OCI-LY1 (cell line): Measurements from ENCODE around the gene MCUB.

ENCODE experiments used
- H2AFZ ChIP-seq: fragments of 200-600 bp; sonication (generic), shearing (Covaris generic); 2 replicates; pipeline ENCODE4 v1.6.0; 2014; ENCODE audit warnings: antibody characterized with exemption, mild to moderate bottlenecking, low read length
- H3F3A ChIP-seq: fragments of 200-600 bp; sonication (generic), shearing (Covaris generic); 2 replicates; pipeline ENCODE4 v1.6.0; 2014; ENCODE audit warnings: mild to moderate bottlenecking, antibody characterized with exemption, low read length, moderate library complexity; ENCODE audit not compliant: insufficient read depth
- H3K27ac ChIP-seq: fragments of 200-600 bp; sonication (generic); 2 replicates; pipeline ENCODE4 v1.5.1; 2014; ENCODE audit warnings: low read length, mixed run types, mild to moderate bottlenecking, low read depth; ENCODE audit not compliant: poor library complexity, severe bottlenecking
- H3K27me3 ChIP-seq: fragments of 200-600 bp; sonication (generic); 2 replicates; pipeline ENCODE4 v1.6.0; 2014; ENCODE audit warnings: antibody characterized with exemption, mild to moderate bottlenecking, low read length, moderate library complexity; ENCODE audit not compliant: insufficient read depth
- H3K36me3 ChIP-seq: fragments of 200-600 bp; sonication (generic); 2 replicates; pipeline ENCODE4 v1.6.1; 2014; ENCODE audit warnings: mild to moderate bottlenecking, antibody characterized with exemption, low read length, moderate library complexity, mixed read lengths; ENCODE audit not compliant: insufficient read depth
- H3K4me1 ChIP-seq: fragments of 200-600 bp; sonication (generic); 2 replicates; pipeline ENCODE4 v1.5.1; 2014; ENCODE audit warnings: mild to moderate bottlenecking, low read length, moderate library complexity; ENCODE audit not compliant: insufficient read depth, severe bottlenecking
- H3K4me2 ChIP-seq: fragments of 200-600 bp; sonication (generic), shearing (Covaris generic); 2 replicates; pipeline ENCODE4 v1.6.1; 2014; ENCODE audit warnings: low read length
- H3K4me3 ChIP-seq: fragments of 200-600 bp; sonication (generic); 2 replicates; pipeline ENCODE4 v1.5.1; 2014; ENCODE audit warnings: low read length, low read depth, mild to moderate bottlenecking, mixed read lengths; ENCODE audit not compliant: poor library complexity, severe bottlenecking
- H3K79me2 ChIP-seq: fragments of 200-600 bp; shearing (Covaris generic); 2 replicates; pipeline ENCODE4 v1.6.1; 2016; ENCODE audit warnings: mixed run types, low read length, mixed read lengths; ENCODE audit not compliant: insufficient read depth
- H3K9ac ChIP-seq: fragments of 200-600 bp; sonication (generic), shearing (Covaris generic); 2 replicates; pipeline ENCODE4 v1.6.1; 2014; ENCODE audit warnings: mild to moderate bottlenecking, low read length, mixed read lengths
- H3K9me2 ChIP-seq: fragments of 200-600 bp; sonication (generic), shearing (Covaris generic); 2 replicates; pipeline ENCODE4 v1.6.1; 2014; ENCODE audit warnings: low read depth, mild to moderate bottlenecking, low read length, mixed read lengths
- H3K9me3 ChIP-seq: fragments of 200-600 bp; shearing (Covaris generic); 2 replicates; pipeline ENCODE4 v1.6.1; 2014; ENCODE audit warnings: low read length, mixed read lengths
- H4K20me1 ChIP-seq: fragments of 200-600 bp; sonication (generic), shearing (Covaris generic); 2 replicates; pipeline ENCODE4 v1.6.0; 2016; ENCODE audit warnings: mild to moderate bottlenecking, low read length; ENCODE audit not compliant: insufficient read depth
- EZH2 ChIP-seq: fragments of 200-600 bp; sonication (generic), shearing (Covaris generic); IDR thresholded peaks from 2 replicates; pipeline ENCODE4 v1.8.0; 2017; ENCODE audit warnings: borderline replicate concordance, mixed run types, mild to moderate bottlenecking, antibody characterized with exemption, low read length, moderate library complexity, mixed read lengths
- TF ChIP-seq, protein P1 (sequence below): fragments of 200-600 bp; sonication (generic), shearing (Covaris generic); IDR thresholded peaks from 2 replicates; pipeline ENCODE4 v1.5.1; 2017; ENCODE audit warnings: mild to moderate bottlenecking, antibody characterized with exemption, low read length, moderate library complexity, mixed read lengths

MCUB gene

GRCh38 chr4:109671350-109671749 lies 111.3 kb downstream of the MCUB start:
- no peak overlapping the region for H2AFZ ChIP-seq
- no peaks in the 10 kb centered on the region for H3F3A ChIP-seq
- no peak overlapping the region for H3K4me3 ChIP-seq
- no peaks in the 10 kb centered on the region for H3K9me2 ChIP-seq
- no peak for TF ChIP-seq EZH2
- TF ChIP-seq, protein P1, sequence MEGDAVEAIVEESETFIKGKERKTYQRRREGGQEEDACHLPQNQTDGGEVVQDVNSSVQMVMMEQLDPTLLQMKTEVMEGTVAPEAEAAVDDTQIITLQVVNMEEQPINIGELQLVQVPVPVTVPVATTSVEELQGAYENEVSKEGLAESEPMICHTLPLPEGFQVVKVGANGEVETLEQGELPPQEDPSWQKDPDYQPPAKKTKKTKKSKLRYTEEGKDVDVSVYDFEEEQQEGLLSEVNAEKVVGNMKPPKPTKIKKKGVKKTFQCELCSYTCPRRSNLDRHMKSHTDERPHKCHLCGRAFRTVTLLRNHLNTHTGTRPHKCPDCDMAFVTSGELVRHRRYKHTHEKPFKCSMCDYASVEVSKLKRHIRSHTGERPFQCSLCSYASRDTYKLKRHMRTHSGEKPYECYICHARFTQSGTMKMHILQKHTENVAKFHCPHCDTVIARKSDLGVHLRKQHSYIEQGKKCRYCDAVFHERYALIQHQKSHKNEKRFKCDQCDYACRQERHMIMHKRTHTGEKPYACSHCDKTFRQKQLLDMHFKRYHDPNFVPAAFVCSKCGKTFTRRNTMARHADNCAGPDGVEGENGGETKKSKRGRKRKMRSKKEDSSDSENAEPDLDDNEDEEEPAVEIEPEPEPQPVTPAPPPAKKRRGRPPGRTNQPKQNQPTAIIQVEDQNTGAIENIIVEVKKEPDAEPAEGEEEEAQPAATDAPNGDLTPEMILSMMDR = no peak
- no peaks in the 10 kb centered on the region for H4K20me1 ChIP-seq
- H3K4me2 ChIP-seq = no peak overlapping the region
- no peak overlapping the region for H3K9ac ChIP-seq
- no peaks in the 10 kb centered on the region for H3K27me3 ChIP-seq
- H3K4me1 ChIP-seq = no peaks in the 10 kb centered on the region
- H3K9me3 ChIP-seq = peaks cover 10% of the 10 kb centered on the region; the same call in 1 of the 2 replicates
- no peak overlapping the region for H3K27ac ChIP-seq
- peaks cover 39% of the 10 kb centered on the region for H3K36me3 ChIP-seq
- no peaks in the 10 kb centered on the region; the same call in 1 of the 2 replicates for H3K79me2 ChIP-seq

DNA sequence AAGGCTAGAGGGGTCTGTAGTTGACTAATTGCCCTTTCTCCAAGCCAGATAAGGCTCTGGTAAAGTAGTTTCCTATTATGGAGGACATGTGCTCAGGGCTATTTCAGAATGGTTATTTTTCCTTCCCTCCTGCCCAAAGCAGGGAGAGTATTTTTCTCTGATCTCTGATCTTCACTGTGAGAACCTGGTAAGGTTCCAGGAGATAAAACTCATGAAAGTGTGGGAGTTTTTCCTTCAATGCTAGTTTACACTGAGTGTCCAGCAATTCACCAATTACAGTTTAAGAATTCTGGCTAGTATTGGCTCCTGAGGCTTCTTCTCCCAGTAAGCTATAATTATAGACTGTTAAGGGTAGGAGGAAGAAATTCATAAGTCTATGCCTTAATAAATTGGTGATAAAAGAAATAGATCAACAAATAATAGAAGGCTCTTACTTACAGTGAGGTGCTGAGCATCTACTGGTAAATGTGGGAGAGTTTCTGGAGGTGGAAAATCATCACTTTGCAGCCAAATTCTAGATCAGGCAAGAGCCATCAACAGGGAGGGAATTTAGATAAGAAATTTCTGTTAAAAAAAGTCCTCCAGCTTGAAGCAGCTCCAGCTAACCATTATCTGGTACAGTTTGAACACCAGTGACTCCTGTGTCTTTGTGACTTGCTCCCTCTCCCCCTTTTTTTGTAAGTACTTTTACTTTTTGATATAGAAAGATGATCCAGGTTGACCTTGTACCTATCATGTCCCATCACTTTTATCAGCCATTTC lies 112.3 kb downstream of the MCUB start:
- no peak overlapping the region for H3K4me3 ChIP-seq
- peaks cover 10% of the 10 kb centered on the region; the same call in 1 of the 2 replicates for H3K9me3 ChIP-seq
- no peaks in the 10 kb centered on the region; the same call in 1 of the 2 replicates for H3K79me2 ChIP-seq
- H3K4me1 ChIP-seq = no peaks in the 10 kb centered on the region
- peaks cover 44% of the 10 kb centered on the region for H3K36me3 ChIP-seq
- H4K20me1 ChIP-seq = no peaks in the 10 kb centered on the region
- no peak overlapping the region for H3K4me2 ChIP-seq
- no peak overlapping the region for H3K9ac ChIP-seq
- no peaks in the 10 kb centered on the region for H3F3A ChIP-seq
- no peak for TF ChIP-seq EZH2
- TF ChIP-seq, protein P1 = no peak
- no peaks in the 10 kb centered on the region for H3K9me2 ChIP-seq
- no peak overlapping the region for H2AFZ ChIP-seq
- H3K27ac ChIP-seq = no peak overlapping the region
- no peaks in the 10 kb centered on the region for H3K27me3 ChIP-seq

GRCh38 chr4:109673303-109673702 lies 113.3 kb downstream of the MCUB start:
- H3K4me3 ChIP-seq = no peak overlapping the region
- H3K27ac ChIP-seq = no peak overlapping the region
- H4K20me1 ChIP-seq = no peaks in the 10 kb centered on the region
- peaks cover 10% of the 10 kb centered on the region; the same call in 1 of the 2 replicates for H3K9me3 ChIP-seq
- no peaks in the 10 kb centered on the region for H3K27me3 ChIP-seq
- no peaks in the 10 kb centered on the region for H3K9me2 ChIP-seq
- no peak for TF ChIP-seq EZH2
- TF ChIP-seq, protein P1 = no peak
- H3K79me2 ChIP-seq = no peaks in the 10 kb centered on the region
- no peak overlapping the region for H3K4me2 ChIP-seq
- H3F3A ChIP-seq = no peaks in the 10 kb centered on the region
- H3K36me3 ChIP-seq = peaks cover 46% of the 10 kb centered on the region
- H3K4me1 ChIP-seq = no peaks in the 10 kb centered on the region
- no peak overlapping the region for H3K9ac ChIP-seq
- no peak overlapping the region for H2AFZ ChIP-seq
